ENCODE data around the gene PGBD5.

The PGBD5 gene

GRCh38 chr1:230375147-230375546, 51.0 kb downstream of the PGBD5 start:
- DNase-seq (ENCODE audit: low spot score): no peak

- no peak for DNase-seq (ENCODE audit: low spot score)
These were observed 54.0 kb downstream of the PGBD5 start for GRCh38 chr1:230371923-230372703.

- no peak for DNase-seq (ENCODE audit: low spot score)
These were observed 56.0 kb downstream of the PGBD5 start for GRCh38 chr1:230370109-230370508.

GRCh38 chr1:230368871-230369270, 57.3 kb downstream of the PGBD5 start:
- no peak for DNase-seq (ENCODE audit: low spot score)

- DNase-seq (ENCODE audit: low spot score): no peak
These were observed 57.8 kb downstream of the PGBD5 start for GRCh38 chr1:230368363-230368762.

- no peak for DNase-seq (ENCODE audit: low spot score)
These were observed 59.6 kb downstream of the PGBD5 start for GRCh38 chr1:230366504-230366915.

GRCh38 chr1:230365723-230366307, 60.3 kb downstream of the PGBD5 start:
- no peak for DNase-seq (ENCODE audit: low spot score)

GRCh38 chr1:230362949-230363348, 63.2 kb downstream of the PGBD5 start:
- DNase-seq (ENCODE audit: low spot score): no peak

- DNase-seq (ENCODE audit: low spot score): no peak
These were observed 64.2 kb downstream of the PGBD5 start for GRCh38 chr1:230361941-230362340.

GRCh38 chr1:230359992-230360668, 66.0 kb downstream of the PGBD5 start:
- DNase-seq (ENCODE audit: low spot score): no peak

GRCh38 chr1:230356869-230357794, 69.0 kb downstream of the PGBD5 start:
- no peak for DNase-seq (ENCODE audit: low spot score)

- no peak for DNase-seq (ENCODE audit: low spot score)
These were observed 69.9 kb downstream of the PGBD5 start for GRCh38 chr1:230356190-230356589.

- DNase-seq (ENCODE audit: low spot score): no peak
These were observed 70.5 kb downstream of the PGBD5 start for GRCh38 chr1:230355594-230355993.

GRCh38 chr1:230355128-230355527, 71.0 kb downstream of the PGBD5 start:
- DNase-seq (ENCODE audit: low spot score): no peak

- DNase-seq (ENCODE audit: low spot score): no peak
These were observed 72.1 kb downstream of the PGBD5 start for GRCh38 chr1:230354005-230354404.

GRCh38 chr1:230352537-230352936, 73.6 kb downstream of the PGBD5 start:
- DNase-seq (ENCODE audit: low spot score): no peak

- DNase-seq (ENCODE audit: low spot score): no peak
These were observed 74.1 kb downstream of the PGBD5 start for GRCh38 chr1:230351983-230352382.

GRCh38 chr1:230351514-230351913, 74.6 kb downstream of the PGBD5 start:
- no peak for DNase-seq (ENCODE audit: low spot score)

- no peak for DNase-seq (ENCODE audit: low spot score)
These were observed 75.8 kb downstream of the PGBD5 start for GRCh38 chr1:230350208-230350921.

GRCh38 chr1:230349020-230349393, 77.1 kb downstream of the PGBD5 start:
- no peak for DNase-seq (ENCODE audit: low spot score)

GRCh38 chr1:230348386-230349019, 77.6 kb downstream of the PGBD5 start:
- DNase-seq (ENCODE audit: low spot score): no peak
